Ovary (tissue), 9 donors: ENCODE results near the gene AGBL4. TPM values are rescaled to one million over a fixed set of nuclear protein-coding genes. Genes with fewer than 3 reads are reported as not detected.

Source experiments
- DNase-seq, 5 donors: peaks; one replicate each; pipeline ENCODE4 v3.0.0-alpha.2; 2019 to 2020
- H3K27ac ChIP-seq, 2 donors: fragments of 200-600 bp; one replicate each; pipeline versions ENCODE4 v1.5.1 to v1.8.0; 2019 to 2022
- H3K27me3 ChIP-seq: fragments of 200-600 bp; one replicate; pipeline ENCODE4 v1.8.0; 2022
- H3K36me3 ChIP-seq: fragments of 200-600 bp; sonication (generic); one replicate; pipeline ENCODE4 v1.5.1; 2019
- H3K4me1 ChIP-seq: one replicate; pipeline ENCODE4 v1.8.1; 2013; ENCODE audit warnings: mild to moderate bottlenecking, moderate library complexity; ENCODE audit not compliant: insufficient read depth
- H3K4me3 ChIP-seq: fragments of 200-600 bp; sonication (generic); one replicate; pipeline ENCODE4 v1.5.1; 2017
- H3K9me3 ChIP-seq, 2 donors: fragments of 200-600 bp in 1 of 2; sonication (generic) in 1 of 2; one replicate each; pipeline versions ENCODE4 v1.5.1 to v1.8.1; 2013 to 2019; ENCODE audit warnings: mild to moderate bottlenecking in 1 of 2, moderate library complexity in 1 of 2
- CTCF ChIP-seq, 3 donors: fragments of 450-650 bp in 2 of 3; fragments of 200-600 bp in 1 of 3; IDR thresholded peaks; one replicate each; pipeline versions ENCODE4 v1.5.1 to v1.8.0; 2016 to 2022; ENCODE audit warnings: antibody characterized with exemption in 3 of 3, mild to moderate bottlenecking in 1 of 3
- EP300 ChIP-seq: sonication (generic); formaldehyde crosslinking; IDR thresholded peaks from one replicate; pipeline ENCODE4 v1.6.1; 2017; ENCODE audit warnings: antibody characterized with exemption
- POLR2A ChIP-seq: fragments of 450-650 bp; IDR thresholded peaks from one replicate; pipeline ENCODE4 v1.6.1; 2017; ENCODE audit warnings: antibody characterized with exemption, mild to moderate bottlenecking, moderate library complexity
- WGBS, 3 donors: extraction: QIAGEN DNeasy Blood & Tissue Kit in 1 of 3; methylation state at CpG; one replicate each; pipeline versions ENCODE4 v1.1.5 to v1.1.7; 2013 to 2017; 5-methylcytosine and 5-hydroxymethylcytosine counted together
- intact Hi-C, 4 donors: fragments of 100-400 bp; cut with DNase I; formaldehyde crosslinking; loops; one replicate each; pipeline versions ENCODE4 v1.11.0 to v1.15.1; 2022 to 2023
- polyA plus RNA-seq, 2 donors: library from polyadenylated mRNA; stranded (reverse); fragments of 200-250 nt in 1 of 2; fragments of 350-450 nt in 1 of 2; fragmentation: Illumina TruSeq in 1 of 2; extraction: RNeasy Lipid Tissue Mini Kit (QIAGEN cat#74804) in 1 of 2; gene quantifications; one replicate each; pipeline ENCODE4 v1.2.3, GENCODE V29; 2013 to 2014
- total RNA-seq, 7 donors: library from RNA; depleted of rRNA in 2 of 7; stranded (reverse); fragments of >200 nt in 2 of 7; fragmentation: NEBNext Ultra II Directional in 3 of 7; extraction: Animal tissue kit (Norgen Biotek cat#: 25700) in 3 of 7; gene quantifications; one replicate each; pipeline versions ENCODE4 v1.1.0 to v1.2.4, GENCODE V29; 2016 to 2023
- donor health status: DM: no; HTN: no; CAD: no; lungs with moderate emphysema.
- donor health status: DM: no; HTN: no; CAD: no.
- donor health status: Bipolar disorder and iron deficiency.
- donor health status: DM: yes; HTN: yes; CAD: no.
- donor health status: DM: no; HTN: no; CAD: no.
- donor health status: DM: yes; HTN: yes; CAD: no.

AGBL4 gene
- total and polyA plus RNA-seq, 9 donors = 0.15 to 6.2 (median 0.64) TPM

- Histone ChIP-seq H3K36me3 (no peaks in the 10 kb centered on the region), H3K4me3 (no peak overlapping the region), H3K9me3 (no peaks in the 10 kb centered on the region), H3K4me1 (no peaks in the 10 kb centered on the region), H3K27me3 (no peaks in the 10 kb centered on the region), H3K27ac (no peak overlapping the region)
- TF ChIP-seq CTCF (IDR thresholded peaks at IDR 0.05) (no peak), POLR2A (no peak), EP300 (no peak)
- no peak for DNase-seq
- WGBS, 3 donors = 53 to 65% (median 56%) methylated on average over 2 of the region's 2 CpGs
- intact Hi-C loops = no loop called here
Measured at GRCh38 chr1:49051647-49052046, 972.1 kb downstream of the AGBL4 start.

DNA sequence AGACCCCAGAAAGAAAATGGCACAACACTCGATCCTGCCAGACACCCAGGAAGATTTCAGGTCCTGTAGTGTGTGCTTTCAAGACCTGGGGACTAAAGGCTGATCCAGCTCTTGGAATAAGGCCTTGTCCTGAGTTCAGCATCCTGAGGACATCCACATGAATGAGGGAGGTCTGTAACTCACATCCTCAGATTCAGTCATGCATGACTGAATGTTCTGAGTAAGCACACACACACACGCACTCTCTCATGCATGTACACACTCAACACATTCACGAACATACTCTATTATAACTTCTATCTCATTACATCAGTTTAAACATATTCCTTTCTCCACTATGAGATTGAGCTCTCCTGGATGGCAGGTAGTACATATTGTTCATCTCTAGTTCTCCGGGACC, 973.7 kb downstream of the AGBL4 start:
- Histone ChIP-seq H3K27me3 (no peaks in the 10 kb centered on the region), H3K9me3 (no peaks in the 10 kb centered on the region), H3K36me3 (no peaks in the 10 kb centered on the region), H3K4me1 (no peaks in the 10 kb centered on the region), H3K4me3 (no peak overlapping the region), H3K27ac (no peak overlapping the region)
- no peak for DNase-seq
- intact Hi-C loops = no loop called here
- WGBS, 3 donors = 74 to 75% (median 74%) methylated on average over 4 of the region's 4 CpGs
- TF ChIP-seq EP300 (no peak), CTCF (IDR thresholded peaks at IDR 0.05) (no peak), POLR2A (no peak)

GRCh38 chr1:49048188-49048587, 975.6 kb downstream of the AGBL4 start:
- Histone ChIP-seq H3K27me3 (no peaks in the 10 kb centered on the region), H3K4me1 (no peaks in the 10 kb centered on the region), H3K4me3 (no peak overlapping the region), H3K9me3 (no peaks in the 10 kb centered on the region), H3K27ac (no peak overlapping the region), H3K36me3 (no peaks in the 10 kb centered on the region)
- no peak for TF ChIP-seq CTCF (IDR thresholded peaks at IDR 0.05)
- no peak for TF ChIP-seq EP300
- TF ChIP-seq POLR2A = no peak
- WGBS, 3 donors = 44 to 52% (median 48%) methylated on average over 2 of the region's 2 CpGs
- intact Hi-C loops = no loop called here
- no peak for DNase-seq

GRCh38 chr1:49046305-49046704, 977.4 kb downstream of the AGBL4 start:
- intact Hi-C loops = no loop called here
- no peaks in the 10 kb centered on the region for H3K9me3 ChIP-seq
- no peaks in the 10 kb centered on the region for H3K4me1 ChIP-seq

More at GRCh38 chr1:49046305-49046704, 977.4 kb downstream of the AGBL4 start:
- DNase-seq = no peak
- Histone ChIP-seq H3K27ac (no peak overlapping the region), H3K36me3 (no peaks in the 10 kb centered on the region), H3K27me3 (no peaks in the 10 kb centered on the region), H3K4me3 (no peak overlapping the region)
- TF ChIP-seq EP300 (no peak), POLR2A (no peak), CTCF (IDR thresholded peaks at IDR 0.05) (no peak)
